DMS 273 (cell line): ENCODE measurements around the gene SCAMP1.

Experiments
- DNase-seq: peaks from one replicate; lab custom pipeline; 2025; ENCODE audit not compliant: unreplicated experiment; lab: John Stamatoyannopoulos, UW

SCAMP1 gene

GRCh38 chr5:78490709-78491485, 130.5 kb downstream of the SCAMP1 start:
- no peak for DNase-seq

- no peak for DNase-seq
Measured at GRCh38 chr5:78492224-78492623, 131.8 kb downstream of the SCAMP1 start.

- DNase-seq = no peak
Measured at GRCh38 chr5:78492650-78493049, 132.2 kb downstream of the SCAMP1 start.

GRCh38 chr5:78495800-78496199, 135.4 kb downstream of the SCAMP1 start:
- DNase-seq = no peak

GRCh38 chr5:78496373-78496772, 136.0 kb downstream of the SCAMP1 start:
- DNase-seq = no peak

GRCh38 chr5:78497573-78498533, 137.4 kb downstream of the SCAMP1 start:
- DNase-seq = peak; percentile 93

GRCh38 chr5:78499485-78499884, 139.1 kb downstream of the SCAMP1 start:
- DNase-seq = no peak

- no peak for DNase-seq
Measured at GRCh38 chr5:78500028-78500427, 139.6 kb downstream of the SCAMP1 start.

GRCh38 chr5:78500871-78501270, 140.5 kb downstream of the SCAMP1 start:
- DNase-seq = no peak

GRCh38 chr5:78501411-78502352, 141.3 kb downstream of the SCAMP1 start:
- DNase-seq = no peak

- no peak for DNase-seq
Measured at GRCh38 chr5:78503958-78504653, 143.7 kb downstream of the SCAMP1 start.

GRCh38 chr5:78504704-78505677, 144.6 kb downstream of the SCAMP1 start:
- DNase-seq = peak; percentile 94

- DNase-seq = no peak
Measured at GRCh38 chr5:78505860-78506259, 145.4 kb downstream of the SCAMP1 start.

GRCh38 chr5:78506261-78507024, 146.0 kb downstream of the SCAMP1 start:
- DNase-seq = peak; percentile 16

GRCh38 chr5:78507531-78507930, 147.1 kb downstream of the SCAMP1 start:
- no peak for DNase-seq

GRCh38 chr5:78508186-78508765, 147.9 kb downstream of the SCAMP1 start:
- DNase-seq = peak; percentile 80

GRCh38 chr5:78509145-78509865, 148.9 kb downstream of the SCAMP1 start:
- peak; percentile 31 for DNase-seq
